Suppressor macrophage (primary cell): Measurements from ENCODE around the gene MMP1.
A peak's percentile ranks its signal among the peaks of the same experiment; 100 is the strongest.

Experiments used
- DNase-seq, 4 experiments: peaks; one replicate each; pipeline ENCODE4 v3.0.0-alpha.2; 2020 to 2022
- total RNA-seq, 17 experiments: gene quantifications; one replicate each; lab custom pipeline; 2026; ENCODE audit warnings: mixed read lengths in 6 of 17, inconsistent platforms in 3 of 17; lab: John Stamatoyannopoulos, UW

The MMP1 gene
- total RNA-seq, result 0 to 4.5 (median 0.31) reads per million in 17 experiments

DNA sequence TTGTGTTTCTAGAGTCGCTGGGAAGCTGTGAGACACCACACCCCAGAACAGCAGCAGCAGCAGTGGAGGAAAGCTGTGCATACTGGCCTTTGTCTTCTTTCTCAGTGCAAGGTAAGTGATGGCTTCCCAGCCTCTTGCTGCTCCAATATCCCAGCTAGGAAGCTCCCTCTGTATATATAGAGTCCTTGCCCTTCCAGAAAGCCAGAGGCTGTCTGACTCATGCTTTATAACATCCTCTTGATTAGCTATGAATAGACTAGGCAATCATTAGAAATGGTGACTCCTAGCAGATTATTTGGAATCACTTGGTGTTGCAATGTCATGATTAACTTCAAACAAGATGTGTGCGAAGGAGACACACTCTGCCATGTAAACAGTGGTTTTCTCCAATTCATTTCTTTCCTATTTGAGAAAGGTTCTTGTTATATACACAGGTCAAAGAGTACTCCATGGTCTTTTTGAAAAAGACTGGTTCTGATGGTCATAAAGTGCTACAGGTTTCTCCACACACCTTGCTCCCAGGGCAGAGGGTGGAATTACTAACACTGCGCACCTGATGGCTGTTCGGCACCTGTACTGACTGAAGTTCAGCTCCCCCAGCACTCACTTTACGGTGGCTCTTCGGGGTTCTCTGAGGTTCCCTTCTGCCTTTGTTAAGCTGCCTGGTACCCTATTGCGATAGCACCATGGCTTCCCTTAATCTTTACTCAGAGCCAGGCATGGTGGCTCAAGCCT lies at the start of gene MMP1:
Gene MMP1, minus strand, starts transcription at position 149 of the 735 bp plus-strand sequence. Its CDS starts 68 bp downstream, at position 81.
- DNase-seq, result no peak

- no peak for DNase-seq
Measured at GRCh38 chr11:102846292-102846691, 48.3 kb upstream of the MMP1 start.

GRCh38 chr11:102843489-102843888 lies 45.5 kb upstream of the MMP1 start, which contains the start of gene MMP3:
MMP3 (minus strand) TSS chr11:102843609; CDS start chr11:102843546, 63 bp downstream.
- no peak for DNase-seq

DNA sequence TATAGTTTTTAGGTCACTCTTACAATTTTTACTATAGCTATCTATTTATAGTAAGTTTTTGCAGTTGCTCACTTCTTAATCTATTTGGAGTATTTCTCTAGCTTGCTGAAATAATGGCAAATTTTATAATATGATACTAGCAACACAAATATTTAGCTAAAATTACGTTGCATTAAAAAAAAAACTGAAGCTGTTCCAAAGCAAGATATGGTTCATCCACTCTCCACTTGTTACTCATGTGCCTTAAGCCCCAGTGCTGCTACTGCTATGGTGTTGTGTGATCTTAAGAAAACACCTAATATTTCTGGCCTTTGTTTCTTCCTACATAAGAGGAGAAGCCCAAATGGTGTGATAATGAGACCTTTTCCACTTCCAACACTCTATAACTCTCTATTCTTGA lies 45.0 kb upstream of the MMP1 start:
- no peak for DNase-seq

GRCh38 chr11:102840018-102840417 lies 42.1 kb upstream of the MMP1 start:
- no peak for DNase-seq

DNA sequence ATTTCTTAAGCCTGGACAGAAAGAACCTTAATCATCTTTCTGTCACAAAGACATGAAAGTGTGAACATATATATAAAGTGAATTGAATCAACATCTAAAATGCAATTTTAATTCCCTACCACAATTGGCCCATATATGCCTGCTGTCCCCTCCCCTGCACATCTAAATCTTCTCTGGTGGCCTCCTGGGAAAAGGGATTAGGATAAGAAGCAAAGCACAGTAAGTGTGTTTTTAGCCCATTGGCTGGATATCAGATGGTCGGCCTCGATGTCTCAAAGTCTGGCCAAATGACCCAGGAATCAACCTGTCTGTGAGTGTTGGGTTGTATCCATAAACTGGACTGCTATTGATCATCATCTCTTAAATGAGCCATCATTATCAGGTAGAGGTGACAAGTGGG lies 39.7 kb upstream of the MMP1 start:
- no peak for DNase-seq

DNA sequence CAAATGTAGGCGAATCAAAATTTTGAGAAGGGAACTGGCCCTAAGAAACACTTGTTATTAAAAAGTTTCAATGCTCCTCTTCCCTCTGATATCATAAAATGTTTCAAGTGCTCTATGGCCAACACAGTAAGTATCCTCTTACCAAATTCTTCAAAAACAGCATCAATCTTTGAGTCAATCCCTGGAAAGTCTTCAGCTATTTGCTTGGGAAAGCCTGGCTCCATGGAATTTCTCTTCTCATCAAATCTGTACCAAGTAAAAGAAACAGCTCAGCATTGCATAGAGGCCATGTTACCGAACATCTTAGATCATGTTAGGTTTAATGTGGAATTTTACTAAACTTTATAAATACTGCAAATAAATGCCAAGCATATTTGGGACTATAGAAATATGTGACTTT lies 39.2 kb upstream of the MMP1 start:
- no peak for DNase-seq

- no peak for DNase-seq
Measured at GRCh38 chr11:102836290-102836875, 38.4 kb upstream of the MMP1 start.

DNA sequence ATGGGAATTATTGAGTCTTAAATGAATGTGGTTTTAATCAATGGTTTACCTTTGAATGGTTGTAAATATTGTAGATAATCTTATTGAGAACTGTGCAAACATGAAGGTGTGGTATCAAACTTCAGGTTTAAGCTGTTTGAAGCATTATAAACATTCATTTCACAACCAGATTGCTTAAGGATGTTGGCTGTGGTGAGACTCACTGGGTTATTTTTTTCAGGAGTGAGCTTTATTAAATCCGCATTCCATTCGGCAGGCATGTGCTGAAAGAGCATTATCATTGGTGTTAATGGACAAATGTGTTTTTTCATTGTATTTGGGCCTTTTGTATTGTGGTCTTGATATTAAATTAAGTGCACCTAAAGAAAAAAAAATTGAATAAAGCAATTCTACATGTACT lies 35.8 kb upstream of the MMP1 start:
- no peak for DNase-seq

DNA sequence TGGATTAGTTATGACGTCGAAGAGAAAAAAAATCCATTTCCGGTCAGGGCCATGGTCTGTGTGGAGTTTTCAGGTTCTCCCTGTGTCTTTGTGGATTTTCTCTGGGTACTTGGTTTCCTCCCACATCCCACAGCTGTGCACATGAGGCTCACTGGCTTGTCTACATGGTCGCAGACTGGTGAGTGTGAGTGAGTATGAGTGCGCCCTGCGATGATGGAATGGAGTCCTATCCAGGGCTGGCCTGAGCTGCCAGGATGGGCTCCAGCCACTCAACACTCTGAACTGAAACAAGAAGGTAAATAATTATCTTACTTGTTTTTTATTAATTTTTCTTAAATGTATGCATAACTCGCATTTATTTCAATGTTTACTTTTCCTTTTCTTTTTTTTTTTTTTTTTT lies 34.7 kb upstream of the MMP1 start:
- DNase-seq, result no peak

DNA sequence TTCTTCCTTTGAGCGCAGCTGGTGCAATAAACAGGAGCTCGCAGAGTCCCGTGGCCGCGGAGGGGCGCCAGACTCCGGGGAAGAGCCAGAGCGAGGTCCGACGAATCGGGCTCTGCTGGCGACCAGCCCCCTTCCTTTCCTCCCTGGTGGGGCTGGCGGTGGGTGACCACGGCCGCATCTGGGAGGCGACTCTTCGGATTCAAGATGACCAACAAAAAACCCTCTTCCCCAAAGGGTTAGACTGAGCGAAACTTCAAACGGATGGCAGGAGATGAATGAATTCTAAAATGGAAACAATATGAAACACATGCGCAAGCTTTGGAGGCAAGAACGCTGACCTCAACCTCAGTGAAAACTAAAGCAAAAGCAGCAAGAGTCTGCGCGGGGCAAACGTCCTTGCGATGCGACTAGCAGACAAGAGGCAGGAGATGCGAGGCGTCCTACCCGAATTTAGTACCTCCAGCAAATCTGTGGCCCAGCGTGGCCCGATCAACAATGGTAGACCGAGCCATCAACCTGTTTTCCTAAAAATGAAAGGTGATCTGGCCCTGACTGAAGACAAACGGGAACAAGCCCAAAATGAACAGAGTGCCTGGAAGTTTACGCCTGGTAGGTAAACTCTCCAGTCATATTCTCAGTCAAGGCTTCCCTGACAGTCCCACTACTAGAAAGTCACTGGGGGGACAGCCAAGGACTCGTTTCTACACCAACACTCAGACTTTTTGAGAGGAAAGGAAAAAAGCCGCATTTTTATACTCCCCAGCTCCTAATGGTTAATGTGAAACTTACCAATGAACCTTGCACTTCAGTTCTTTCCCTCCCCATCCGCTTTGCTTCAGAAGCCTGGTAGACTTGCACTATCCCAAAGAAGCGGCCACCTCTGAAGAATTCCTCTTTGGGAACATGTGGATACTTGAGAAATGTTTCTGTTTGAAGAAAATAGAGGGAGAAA lies 33.8 kb upstream of the MMP1 start:
- DNase-seq, result peak; percentile 25 to 65 (median 38)

DNA sequence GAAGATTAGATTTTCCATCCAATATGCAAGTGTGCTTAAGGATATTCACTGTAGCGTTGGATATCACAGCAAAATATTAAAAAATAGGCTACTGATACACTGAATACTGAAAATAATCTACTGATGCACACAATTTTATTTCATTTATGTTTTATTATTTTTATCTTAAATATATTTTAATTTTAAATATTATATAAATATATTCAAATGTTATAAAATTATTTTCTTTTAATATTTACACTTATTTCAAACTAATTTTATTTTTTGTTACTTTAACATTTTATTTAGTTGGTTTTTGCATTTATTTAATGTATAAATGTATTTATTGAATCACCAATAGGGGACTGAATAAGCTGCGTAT lies 33.1 kb upstream of the MMP1 start:
- DNase-seq, result no peak

- peak in 1 of 4 experiments; percentile 8 for DNase-seq
Measured at GRCh38 chr11:102830001-102830727, 32.2 kb upstream of the MMP1 start.

DNA sequence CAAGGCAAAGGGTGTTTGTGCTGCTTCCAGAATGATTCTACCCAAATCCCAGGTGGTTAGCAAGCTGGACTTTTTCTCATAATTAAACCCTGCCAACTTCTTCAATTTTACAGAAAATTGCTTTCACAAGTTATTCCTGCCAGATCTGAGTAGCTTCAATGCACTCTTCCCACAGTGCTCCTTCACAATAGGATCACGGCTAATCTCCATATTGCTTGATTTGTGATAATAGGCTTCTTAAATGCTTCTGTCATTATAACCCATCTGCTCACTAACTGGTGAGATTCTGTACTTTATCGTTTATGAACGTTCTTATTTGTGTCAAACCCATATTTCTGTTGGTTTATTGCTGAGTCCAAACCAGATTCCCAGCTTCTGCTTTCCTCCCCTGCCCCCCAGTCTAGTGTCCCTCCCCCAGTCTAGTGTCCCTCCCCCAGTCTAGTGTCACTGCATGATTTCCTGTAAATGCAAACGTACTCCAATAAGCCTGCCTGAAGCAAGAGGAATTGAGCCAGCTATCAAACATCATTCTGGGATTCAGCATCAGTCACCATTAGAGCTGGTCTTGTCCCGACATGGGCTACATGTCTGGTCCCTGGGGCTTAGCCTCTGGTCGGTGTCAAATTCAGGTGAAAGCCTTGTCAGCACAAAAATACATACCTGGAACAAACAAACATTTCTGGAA lies 31.5 kb upstream of the MMP1 start:
- peak in 1 of 4 experiments; percentile 18 for DNase-seq

DNA sequence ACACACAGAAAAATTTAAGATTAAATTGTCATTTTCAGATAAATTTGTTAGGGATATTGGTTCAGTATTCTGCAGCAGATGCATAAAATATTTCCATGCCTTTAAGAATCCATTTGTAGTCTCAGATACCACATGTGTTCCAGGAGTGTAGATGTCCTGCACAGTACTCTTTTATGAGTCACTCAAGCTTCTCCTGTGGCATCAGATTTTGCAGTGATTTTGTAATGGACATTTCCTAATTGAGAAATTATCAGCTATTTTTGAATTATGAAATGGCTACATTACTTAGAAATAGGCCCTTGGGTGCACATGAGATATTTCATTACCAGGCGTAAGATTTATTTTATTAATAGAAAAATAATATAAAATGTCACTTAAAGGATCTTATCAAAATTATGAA lies 26.6 kb upstream of the MMP1 start:
- DNase-seq, result peak in 2 of 4 experiments; percentile 22 to 26

- no peak for DNase-seq
Measured at GRCh38 chr11:102819491-102819890, 21.5 kb upstream of the MMP1 start.

DNA sequence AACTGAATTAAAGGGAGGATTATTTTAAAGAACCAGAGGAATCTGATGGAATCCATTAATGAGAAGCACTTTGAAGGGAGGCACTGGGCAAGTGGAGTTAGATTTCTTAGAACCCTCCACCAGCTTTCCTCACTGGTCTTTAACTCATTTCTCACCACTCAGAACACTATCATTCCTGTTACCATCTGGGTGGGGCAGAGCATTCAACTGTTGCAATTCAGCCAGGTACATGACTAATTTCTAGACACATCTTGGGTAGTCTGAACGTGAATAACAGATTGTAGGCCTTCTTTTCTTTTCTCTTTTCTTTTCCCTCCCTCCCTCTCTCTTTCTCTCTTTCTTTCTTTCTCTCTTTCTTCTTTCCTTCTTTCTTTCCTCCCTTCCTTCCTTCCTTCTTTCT lies 15.5 kb upstream of the MMP1 start:
- no peak for DNase-seq

- DNase-seq, result no peak
Measured at GRCh38 chr11:102812188-102812587, 14.2 kb upstream of the MMP1 start.

DNA sequence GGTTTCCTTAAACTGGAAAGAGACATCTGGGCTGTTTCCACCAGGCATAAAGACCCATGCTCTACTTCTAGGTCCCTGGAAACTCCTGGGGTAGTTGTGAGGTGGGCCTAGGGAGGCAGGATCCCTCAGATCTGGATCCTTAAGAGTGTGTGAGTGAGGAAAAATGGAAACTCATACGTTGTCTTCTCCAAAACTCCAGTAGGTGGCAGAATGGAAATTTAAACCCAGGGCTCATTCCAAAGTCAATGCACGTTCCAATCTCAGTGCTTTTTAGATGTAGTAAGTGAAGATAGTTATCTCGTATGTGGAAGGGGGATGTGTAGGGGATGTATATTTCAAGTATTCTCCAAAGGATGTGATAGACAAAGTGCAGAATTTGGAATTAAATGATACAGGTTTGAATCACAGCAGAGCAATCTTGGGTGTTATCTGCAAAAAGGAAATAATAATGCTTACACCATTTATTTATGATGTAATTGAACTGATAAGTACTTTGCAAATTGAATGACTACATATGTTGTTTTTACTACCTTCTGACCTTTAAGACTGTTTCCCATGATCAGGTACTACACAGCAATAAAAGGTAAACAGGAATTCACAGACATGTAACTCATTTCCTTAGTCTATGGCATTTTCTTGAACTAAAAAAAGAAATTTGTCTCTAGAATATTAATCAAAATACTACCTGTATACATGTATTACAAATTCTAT lies 13.1 kb upstream of the MMP1 start:
- peak in 3 of 4 experiments; percentile 8 to 37 (median 16) for DNase-seq

DNA sequence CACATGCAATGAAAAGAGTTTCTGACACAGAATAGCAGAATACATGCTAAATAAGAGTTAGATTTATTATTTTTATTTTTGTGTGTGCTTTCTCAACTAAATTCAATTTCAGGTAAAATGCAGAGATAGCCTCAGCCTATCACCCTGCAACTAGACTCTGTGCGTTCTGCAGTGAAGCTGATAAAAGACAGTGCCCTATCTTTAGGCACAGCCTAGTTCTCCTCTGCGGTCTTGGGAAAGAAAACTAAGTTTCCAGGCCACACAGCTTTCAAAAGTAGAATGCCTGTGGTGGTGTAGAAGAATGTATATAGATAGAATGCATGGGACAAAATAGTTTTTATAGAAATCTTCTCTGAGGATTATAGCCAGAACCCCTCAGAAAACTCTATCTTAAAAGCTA lies 12.0 kb upstream of the MMP1 start:
- no peak for DNase-seq

DNA sequence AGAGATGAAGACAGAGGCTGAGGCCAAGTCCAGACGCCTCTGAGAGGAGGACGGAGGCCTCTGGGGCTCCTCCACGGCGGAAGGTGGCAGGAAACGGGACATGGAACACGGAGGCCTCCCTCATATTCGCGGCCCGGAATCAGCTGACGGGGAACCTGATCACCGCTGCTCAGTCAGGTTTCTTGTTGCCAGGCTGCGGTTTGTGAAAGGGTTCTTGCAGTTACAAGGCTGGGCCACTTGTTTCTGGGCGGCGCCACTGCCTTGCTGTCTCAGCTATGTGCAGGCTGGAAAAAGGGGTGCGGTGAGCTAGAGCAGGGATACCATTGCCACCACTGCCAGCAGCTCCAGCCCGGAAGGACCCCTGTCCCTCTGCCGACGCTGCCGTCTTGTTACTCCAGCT lies 10.0 kb upstream of the MMP1 start:
- peak in 3 of 4 experiments; percentile 8 to 46 (median 24) for DNase-seq
